Mucosa of descending colon (tissue), 3 donors: ENCODE measurements around the gene ABI1. TPM values are rescaled to one million over a fixed set of nuclear protein-coding genes. Genes with fewer than 3 reads are reported as not detected.

ENCODE experiments used
- ATAC-seq: fragments of 200-7000 bp; cut with Tn5 transposase; one replicate; pipeline ENCODE4 v1.9.1; 2020; ENCODE audit warnings: mild to moderate bottlenecking, moderate library complexity
- DNase-seq, 3 donors: peaks; one replicate each; pipeline ENCODE4 v3.0.0-alpha.2; 2020
- H3K36me3 ChIP-seq: fragments of 200-600 bp; one replicate; pipeline ENCODE4 v1.8.0; 2021; ENCODE audit warnings: low read depth, mild to moderate bottlenecking
- H3K4me1 ChIP-seq: fragments of 200-600 bp; one replicate; pipeline ENCODE4 v1.8.0; 2021; ENCODE audit warnings: low read depth, mild to moderate bottlenecking
- H3K4me3 ChIP-seq: fragments of 200-600 bp; one replicate; pipeline ENCODE4 v1.8.0; 2021; ENCODE audit warnings: mild to moderate bottlenecking
- H3K9me3 ChIP-seq: fragments of 200-600 bp; one replicate; pipeline ENCODE4 v1.8.0; 2021; ENCODE audit warnings: mild to moderate bottlenecking
- intact Hi-C, 2 donors: fragments of 100-400 bp; cut with DNase I in 1 of 2; cut with micrococcal nuclease in 1 of 2; formaldehyde crosslinking; loops; one replicate each; pipeline versions ENCODE4 v1.11.0 to v1.11.1; 2022; cut with DNase I, micrococcal nuclease
- total RNA-seq, 3 donors: library from RNA; stranded (reverse); fragmentation: NEBNext Ultra II Directional in 2 of 3; extraction: Animal tissue kit (Norgen Biotek cat#: 25700) in 2 of 3; gene quantifications; one replicate each; pipeline versions ENCODE4 v1.2.1 to v1.2.4, GENCODE V29; 2021 to 2023
- TF ChIP-seq, protein P1 (sequence below): fragments of 200-600 bp; IDR thresholded peaks from one replicate; pipeline ENCODE4 v1.8.0; 2022; ENCODE audit warnings: antibody characterized with exemption, mild to moderate bottlenecking
- donor health status: DM: no; HTN: no; CAD: no; lungs with moderate emphysema.
- donor health status: DM: no; HTN: no; CAD: no.
- donor health status: DM: no; HTN: yes; CAD: no.

Gene ABI1
- total RNA-seq, 3 donors from 2014 or later, result 54.0 to 63.5 (median 62.4) TPM

GRCh38 chr10:26717476-26717875, 143.3 kb downstream of the ABI1 start:
- Histone ChIP-seq H3K36me3 (no peaks in the 10 kb centered on the region), H3K9me3 (no peaks in the 10 kb centered on the region), H3K4me3 (no peak overlapping the region), H3K4me1 (peaks cover 20% of the 10 kb centered on the region)
- intact Hi-C loops, result no loop called here
- ATAC-seq, result no peak
- TF ChIP-seq, protein P1, sequence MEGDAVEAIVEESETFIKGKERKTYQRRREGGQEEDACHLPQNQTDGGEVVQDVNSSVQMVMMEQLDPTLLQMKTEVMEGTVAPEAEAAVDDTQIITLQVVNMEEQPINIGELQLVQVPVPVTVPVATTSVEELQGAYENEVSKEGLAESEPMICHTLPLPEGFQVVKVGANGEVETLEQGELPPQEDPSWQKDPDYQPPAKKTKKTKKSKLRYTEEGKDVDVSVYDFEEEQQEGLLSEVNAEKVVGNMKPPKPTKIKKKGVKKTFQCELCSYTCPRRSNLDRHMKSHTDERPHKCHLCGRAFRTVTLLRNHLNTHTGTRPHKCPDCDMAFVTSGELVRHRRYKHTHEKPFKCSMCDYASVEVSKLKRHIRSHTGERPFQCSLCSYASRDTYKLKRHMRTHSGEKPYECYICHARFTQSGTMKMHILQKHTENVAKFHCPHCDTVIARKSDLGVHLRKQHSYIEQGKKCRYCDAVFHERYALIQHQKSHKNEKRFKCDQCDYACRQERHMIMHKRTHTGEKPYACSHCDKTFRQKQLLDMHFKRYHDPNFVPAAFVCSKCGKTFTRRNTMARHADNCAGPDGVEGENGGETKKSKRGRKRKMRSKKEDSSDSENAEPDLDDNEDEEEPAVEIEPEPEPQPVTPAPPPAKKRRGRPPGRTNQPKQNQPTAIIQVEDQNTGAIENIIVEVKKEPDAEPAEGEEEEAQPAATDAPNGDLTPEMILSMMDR, result no peak
- no peak for DNase-seq

DNA sequence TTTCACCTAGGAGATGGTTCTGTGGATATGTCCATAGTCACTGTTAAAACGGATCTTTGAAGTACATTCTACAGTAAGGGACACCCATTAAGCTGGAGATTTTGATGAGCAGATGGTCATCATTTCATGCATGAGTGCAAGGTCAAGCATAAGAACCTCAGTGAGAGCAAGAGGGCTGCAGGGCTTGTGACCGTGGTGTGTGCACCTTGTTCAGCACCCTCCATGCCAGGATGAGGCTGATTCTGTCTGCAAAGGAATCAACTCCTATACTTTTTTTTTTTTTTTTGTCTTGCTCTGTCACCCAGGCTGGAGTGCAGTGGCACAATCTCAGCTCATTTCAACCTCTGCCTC, 145.6 kb downstream of the ABI1 start:
- ATAC-seq, result peak; percentile 35
- Histone ChIP-seq H3K4me3 (no peak overlapping the region), H3K36me3 (no peaks in the 10 kb centered on the region), H3K4me1 (peaks cover 20% of the 10 kb centered on the region), H3K9me3 (no peaks in the 10 kb centered on the region)
- TF ChIP-seq, protein P1, result no peak
- intact Hi-C loops, result no loop called here
- DNase-seq, result peak in 1 of 3 donors; percentile 28

GRCh38 chr10:26714415-26715136, 146.2 kb downstream of the ABI1 start:
- peak; percentile 96 for ATAC-seq
- peaks cover 20% of the 10 kb centered on the region for H3K4me1 ChIP-seq
- DNase-seq, result peak; percentile 62 to 82 (median 63)
- TF ChIP-seq, protein P1, result no peak
- no peaks in the 10 kb centered on the region for H3K9me3 ChIP-seq
- no peak overlapping the region for H3K4me3 ChIP-seq
- no peaks in the 10 kb centered on the region for H3K36me3 ChIP-seq
- intact Hi-C loops, result no loop called here

GRCh38 chr10:26711324-26711723, 149.4 kb downstream of the ABI1 start:
- Histone ChIP-seq H3K36me3 (no peaks in the 10 kb centered on the region), H3K9me3 (no peaks in the 10 kb centered on the region), H3K4me3 (no peak overlapping the region), H3K4me1 (peaks cover 14% of the 10 kb centered on the region)
- no peak for DNase-seq
- no peak for ATAC-seq
- TF ChIP-seq, protein P1, result no peak
- intact Hi-C loops, result no loop called here

DNA sequence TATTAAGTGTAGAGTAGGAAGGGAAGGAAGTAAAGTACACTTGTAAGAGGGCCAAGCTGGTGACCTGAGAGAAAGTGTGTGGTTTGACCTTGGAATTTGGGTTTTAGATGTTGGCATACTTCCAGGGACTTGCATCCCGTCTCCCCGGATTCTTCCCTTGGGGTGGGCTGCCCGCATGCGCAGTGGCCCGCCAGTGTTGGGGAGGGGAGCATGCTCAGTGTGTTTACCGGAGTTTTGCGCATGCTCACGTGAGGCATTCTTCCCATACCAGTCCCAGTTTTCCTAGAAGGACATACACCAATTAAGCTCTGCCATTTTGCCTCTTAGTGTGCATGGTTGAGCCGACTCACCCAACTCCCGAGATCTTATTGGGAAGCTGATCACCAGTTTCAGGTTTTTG, 153.8 kb downstream of the ABI1 start:
- Histone ChIP-seq H3K36me3 (no peaks in the 10 kb centered on the region), H3K9me3 (no peaks in the 10 kb centered on the region), H3K4me1 (peaks cover 6% of the 10 kb centered on the region), H3K4me3 (no peak overlapping the region)
- ATAC-seq (no peak), DNase-seq (no peak)
- intact Hi-C loops, result no loop called here
- TF ChIP-seq, protein P1, result no peak

GRCh38 chr10:26706206-26706605, 154.6 kb downstream of the ABI1 start:
- H3K4me1 ChIP-seq, result peaks cover 12% of the 10 kb centered on the region
- ATAC-seq, result peak; percentile 31
- no peaks in the 10 kb centered on the region for H3K36me3 ChIP-seq
- intact Hi-C loops, result no loop called here
- DNase-seq, result no peak
- H3K9me3 ChIP-seq, result no peaks in the 10 kb centered on the region
- H3K4me3 ChIP-seq, result no peak overlapping the region
- TF ChIP-seq, protein P1, result no peak
